Mesendoderm (in vitro differentiated cells): ENCODE results near the gene UAP1L1.

ENCODE experiments used
- DNase-seq: peaks from one replicate; pipeline ENCODE4 v3.0.0; 2013
- H2AK5ac ChIP-seq: 2 replicates; pipeline ENCODE4 v1.6.1; 2013; ENCODE audit warnings: low read length, inconsistent platforms
- H2BK120ac ChIP-seq: 2 replicates; pipeline ENCODE4 v1.6.1; 2013; ENCODE audit warnings: low read depth, mild to moderate bottlenecking, low read length, moderate library complexity, mixed read lengths
- H2BK15ac ChIP-seq: replicated peaks from 2 replicates; pipeline ENCODE4 v1.6.1; 2013; ENCODE audit warnings: low read depth, mild to moderate bottlenecking, moderate library complexity
- H2BK5ac ChIP-seq: 2 replicates; pipeline ENCODE4 v1.6.1; 2013; ENCODE audit warnings: low read length, inconsistent platforms
- H3K18ac ChIP-seq: 2 replicates; pipeline ENCODE4 v1.6.1; 2013; ENCODE audit warnings: mild to moderate bottlenecking, low read length, mixed read lengths
- H3K23ac ChIP-seq: one replicate; pipeline ENCODE4 v1.6.1; 2013; ENCODE audit warnings: low read length
- H3K27ac ChIP-seq: 2 replicates; pipeline ENCODE4 v1.5.1; 2013; ENCODE audit warnings: low read depth, mild to moderate bottlenecking, inconsistent platforms, low read length, moderate library complexity
- H3K27me3 ChIP-seq: 2 replicates; pipeline ENCODE4 v1.6.1; 2013; ENCODE audit warnings: low read length, control low read depth, mild to moderate bottlenecking, inconsistent platforms; ENCODE audit not compliant: insufficient read depth, poor library complexity
- H3K36me3 ChIP-seq: 2 replicates; pipeline ENCODE4 v1.6.1; 2013; ENCODE audit warnings: low read length, inconsistent platforms; ENCODE audit not compliant: control insufficient read depth, insufficient read depth
- H3K4ac ChIP-seq: one replicate; pipeline ENCODE4 v1.6.1; 2013; ENCODE audit warnings: low read depth, mild to moderate bottlenecking, low read length, moderate library complexity
- H3K4me1 ChIP-seq: 2 replicates; pipeline ENCODE4 v1.6.1; 2013; ENCODE audit warnings: low read depth, low read length, inconsistent platforms; ENCODE audit not compliant: control insufficient read depth
- H3K4me2 ChIP-seq: 2 replicates; pipeline ENCODE4 v1.6.1; 2013; ENCODE audit warnings: low read length
- H3K4me3 ChIP-seq: 2 replicates; pipeline ENCODE4 v1.5.1; 2013; ENCODE audit warnings: mild to moderate bottlenecking, low read length
- H3K56ac ChIP-seq: one replicate; pipeline ENCODE4 v1.6.1; 2013; ENCODE audit warnings: low read length
- H3K79me1 ChIP-seq: 2 replicates; pipeline ENCODE4 v1.6.1; 2013; ENCODE audit warnings: low read length, inconsistent platforms
- H3K79me2 ChIP-seq: 2 replicates; pipeline ENCODE4 v1.6.1; 2013; ENCODE audit warnings: mild to moderate bottlenecking, low read length; ENCODE audit not compliant: control insufficient read depth, insufficient read depth
- H3K9ac ChIP-seq: 2 replicates; pipeline ENCODE4 v1.6.1; 2013; ENCODE audit warnings: low read length, inconsistent platforms
- H4K5ac ChIP-seq: one replicate; pipeline ENCODE4 v1.6.1; 2013; ENCODE audit warnings: low read length
- H4K8ac ChIP-seq: one replicate; pipeline ENCODE4 v1.6.1; 2013; ENCODE audit warnings: low read depth, mild to moderate bottlenecking, control low read depth, low read length, moderate library complexity
- WGBS: extraction: QIAGEN DNeasy Blood & Tissue Kit; methylation state at CpG from one replicate; pipeline ENCODE4 v1.1.7; 2013; ENCODE audit warnings: low lambda C conversion rate, missing lambda C conversion rate; ENCODE audit not compliant: insufficient coverage; ENCODE audit errors: extremely low coverage; 5-methylcytosine and 5-hydroxymethylcytosine counted together

UAP1L1 gene

DNA sequence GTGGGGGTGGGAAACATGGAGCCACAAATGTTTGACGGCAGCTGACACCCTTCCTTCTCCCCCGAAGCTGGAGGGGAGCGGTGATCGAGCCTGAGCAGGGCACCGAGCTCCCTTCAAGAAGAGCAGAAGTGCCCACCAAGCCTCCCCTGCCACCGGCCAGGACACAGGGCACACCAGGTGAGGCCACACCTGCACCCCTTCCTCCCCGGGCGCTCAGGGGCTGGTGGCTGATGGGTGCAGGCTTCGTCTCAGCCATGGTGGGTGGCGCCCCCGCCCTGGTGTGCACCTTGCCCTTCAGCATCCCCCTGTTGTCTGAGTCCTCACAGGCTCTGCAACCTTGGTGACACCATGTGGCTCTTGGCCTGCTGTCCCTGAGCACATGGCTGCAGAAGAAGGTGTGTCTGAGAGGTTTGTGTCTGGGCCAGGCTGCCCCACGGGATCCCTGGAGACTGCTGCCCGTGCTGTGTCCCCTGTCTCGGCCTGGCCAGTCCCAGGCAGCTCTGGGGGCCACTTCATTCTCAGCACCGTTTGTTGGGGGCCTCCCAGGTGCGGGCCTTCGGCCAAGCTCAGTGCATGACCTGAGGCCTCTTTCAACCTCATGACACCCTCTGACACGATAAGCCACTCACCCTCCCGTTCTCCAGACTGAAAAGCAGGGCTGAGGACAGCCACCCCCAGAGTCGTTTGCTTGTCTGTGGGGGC, 20.6 kb downstream of the UAP1L1 start:
- Histone ChIP-seq H3K4me1 (no peaks in the 10 kb centered on the region), H3K27ac (no peak overlapping the region), H3K4me3 (no peak overlapping the region), H4K8ac (no peak overlapping the region), H3K23ac (no peak overlapping the region), H2BK15ac (no peak overlapping the region), H3K4ac (no peak overlapping the region), H4K5ac (no peak overlapping the region), H3K56ac (no peak overlapping the region), H3K79me2 (no peaks in the 10 kb centered on the region), H3K9ac (no peak overlapping the region), H3K4me2 (no peak overlapping the region), H3K36me3 (peaks cover 19% of the 10 kb centered on the region), H2AK5ac (no peak overlapping the region), H2BK120ac (no peak overlapping the region), H3K27me3 (no peaks in the 10 kb centered on the region), H3K18ac (no peak overlapping the region), H2BK5ac (no peak overlapping the region), H3K79me1 (no peaks in the 10 kb centered on the region)
- no peak for DNase-seq
- WGBS: no CpG with 5 or more reads among the region's 20 CpGs

DNA sequence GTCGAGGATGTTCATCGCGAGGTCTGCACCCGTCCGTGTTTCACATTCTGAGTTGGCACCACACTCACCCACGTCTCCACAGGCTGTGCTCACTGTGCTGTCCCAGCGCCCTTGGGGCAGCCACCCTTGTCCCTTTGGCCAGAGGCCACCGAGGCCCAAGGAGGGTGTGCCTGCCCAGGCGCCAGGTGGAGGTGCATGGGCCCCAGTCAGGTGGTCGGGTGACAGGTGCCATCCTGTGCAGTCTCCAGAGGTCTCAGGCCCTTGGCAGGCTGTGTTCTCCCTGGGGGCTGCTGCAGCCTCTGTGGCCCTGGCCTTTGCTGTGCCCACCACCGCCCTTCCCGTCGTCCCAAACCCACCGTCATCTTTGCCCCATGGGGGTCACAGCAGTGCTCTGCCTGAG, 21.9 kb downstream of the UAP1L1 start:
- Histone ChIP-seq H3K27ac (no peak overlapping the region), H3K79me2 (no peaks in the 10 kb centered on the region), H3K56ac (no peak overlapping the region), H3K4ac (no peak overlapping the region), H3K9ac (no peak overlapping the region), H3K27me3 (no peaks in the 10 kb centered on the region), H3K4me1 (no peaks in the 10 kb centered on the region), H3K79me1 (no peaks in the 10 kb centered on the region), H2BK120ac (no peak overlapping the region), H3K4me2 (no peak overlapping the region), H3K36me3 (peaks cover 29% of the 10 kb centered on the region), H3K18ac (no peak overlapping the region), H2BK5ac (no peak overlapping the region), H3K4me3 (no peak overlapping the region), H3K23ac (no peak overlapping the region), H2AK5ac (no peak overlapping the region), H4K8ac (no peak overlapping the region), H4K5ac (no peak overlapping the region), H2BK15ac (no peak overlapping the region)
- DNase-seq: no peak
- no CpG with 5 or more reads among the region's 14 CpGs for WGBS

GRCh38 chr9:137103206-137103999, 26.1 kb downstream of the UAP1L1 start:
- Histone ChIP-seq H3K79me2 (no peaks in the 10 kb centered on the region), H3K9ac (no peak overlapping the region), H3K27me3 (no peaks in the 10 kb centered on the region), H3K4me3 (no peak overlapping the region), H3K23ac (no peak overlapping the region), H3K36me3 (peaks cover 29% of the 10 kb centered on the region), H2BK5ac (no peak overlapping the region), H2BK15ac (no peak overlapping the region), H4K5ac (no peak overlapping the region), H3K27ac (no peak overlapping the region), H3K4ac (no peak overlapping the region), H3K79me1 (no peaks in the 10 kb centered on the region), H3K56ac (no peak overlapping the region), H3K4me2 (no peak overlapping the region), H3K18ac (no peak overlapping the region), H4K8ac (no peak overlapping the region), H3K4me1 (no peaks in the 10 kb centered on the region), H2BK120ac (no peak overlapping the region), H2AK5ac (no peak overlapping the region)
- WGBS: no CpG with 5 or more reads among the region's 37 CpGs
- no peak for DNase-seq

DNA sequence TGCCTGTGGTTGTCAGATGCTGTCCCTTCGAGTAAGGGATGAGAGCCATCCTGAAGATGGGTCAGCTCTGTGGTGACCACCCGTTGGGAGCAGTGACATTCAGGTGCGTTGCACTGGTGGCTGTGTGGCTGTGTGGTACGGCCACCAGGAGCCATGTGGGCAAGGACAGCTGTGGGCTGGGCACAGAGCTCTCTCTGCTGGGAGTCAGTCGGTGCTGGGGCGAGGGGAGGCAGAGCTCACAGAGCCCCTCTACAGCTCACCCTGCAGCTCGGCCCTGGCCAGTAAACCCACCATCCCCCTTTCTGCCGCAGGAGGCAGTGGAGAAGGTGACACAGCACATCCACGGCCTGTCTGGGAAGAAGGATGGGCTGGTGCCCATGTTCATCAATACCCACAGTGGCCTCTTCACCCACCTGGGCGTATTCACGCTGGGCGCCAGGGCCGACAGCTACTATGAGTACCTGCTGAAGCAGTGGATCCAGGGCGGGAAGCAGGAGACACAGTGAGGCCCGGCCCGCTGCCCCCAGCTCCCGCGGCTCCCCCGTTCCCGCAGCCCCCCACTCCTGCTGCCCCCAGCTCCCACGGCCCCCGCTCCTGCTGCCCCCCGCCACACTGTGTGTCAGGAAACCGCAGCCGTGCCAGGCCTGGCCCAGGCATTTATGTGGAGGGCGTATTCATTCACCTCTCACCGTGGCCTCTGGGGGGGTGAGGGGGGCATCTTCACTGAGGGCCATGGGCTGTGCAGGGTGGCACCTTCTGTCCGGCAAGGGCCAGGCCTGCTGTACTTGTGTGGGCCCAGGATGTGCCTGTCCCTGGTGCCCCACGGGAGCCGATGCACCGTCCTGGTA, 28.7 kb downstream of the UAP1L1 start:
- Histone ChIP-seq H3K18ac (no peak overlapping the region), H2BK120ac (no peak overlapping the region), H3K4me1 (no peaks in the 10 kb centered on the region), H2BK5ac (no peak overlapping the region), H3K4me2 (no peak overlapping the region), H4K8ac (no peak overlapping the region), H3K9ac (no peak overlapping the region), H3K56ac (no peak overlapping the region), H3K23ac (no peak overlapping the region), H3K4ac (no peak overlapping the region), H3K27me3 (no peaks in the 10 kb centered on the region), H3K36me3 (peaks cover 27% of the 10 kb centered on the region), H3K4me3 (no peak overlapping the region), H2BK15ac (no peak overlapping the region), H3K79me2 (no peaks in the 10 kb centered on the region), H3K27ac (no peak overlapping the region), H2AK5ac (no peak overlapping the region), H3K79me1 (no peaks in the 10 kb centered on the region), H4K5ac (no peak overlapping the region)
- WGBS: no CpG with 5 or more reads among the region's 31 CpGs
- DNase-seq: no peak

- Histone ChIP-seq H4K8ac (no peak overlapping the region), H3K23ac (no peak overlapping the region), H3K56ac (no peak overlapping the region), H3K79me2 (no peaks in the 10 kb centered on the region), H4K5ac (no peak overlapping the region), H3K4me3 (no peak overlapping the region), H3K36me3 (peaks cover 21% of the 10 kb centered on the region), H2AK5ac (no peak overlapping the region), H3K18ac (no peak overlapping the region), H3K4me2 (no peak overlapping the region), H3K9ac (no peak overlapping the region), H3K4ac (no peak overlapping the region), H3K27me3 (no peaks in the 10 kb centered on the region), H2BK15ac (no peak overlapping the region), H3K27ac (no peak overlapping the region), H3K4me1 (no peaks in the 10 kb centered on the region), H2BK120ac (no peak overlapping the region), H2BK5ac (no peak overlapping the region), H3K79me1 (no peaks in the 10 kb centered on the region)
- no peak for DNase-seq
- WGBS: no CpG with 5 or more reads among the region's 27 CpGs
Observed at GRCh38 chr9:137106662-137107250, 29.4 kb downstream of the UAP1L1 start.
